Pancreas (tissue), 10 donors: ENCODE results near the gene ANGPTL2. TPM values are rescaled to one million over a fixed set of nuclear protein-coding genes. Genes with fewer than 3 reads are reported as not detected.

Source experiments
- ATAC-seq, 4 donors: fragments of 200-7000 bp; cut with Tn5 transposase; one replicate each; pipeline versions ENCODE4 v1.8.0 to v1.9.1; 2020; ENCODE audit warnings: mild to moderate bottlenecking in 4 of 4, moderate library complexity in 4 of 4
- DNase-seq, 6 donors: peaks; one replicate each; pipeline ENCODE4 v3.0.0-alpha.2; 2020
- FAIRE-seq: peaks from 2 replicates; lab custom pipeline; 2012; peaks lifted over from hg19 to GRCh38; lab: Jason Lieb, UNC
- H3K27ac ChIP-seq, 4 donors: fragments of 200-600 bp; sonication (generic); 1 replicate in 3 of 4; 2 replicates in 1 of 4; pipeline versions ENCODE4 v1.5.0 to v1.8.0; 2020
- H3K27me3 ChIP-seq, 4 donors: fragments of 200-600 bp; one replicate each; pipeline ENCODE4 v1.8.0; 2021
- H3K36me3 ChIP-seq, 3 donors: fragments of 200-600 bp; sonication (generic) in 1 of 3; one replicate each; pipeline versions ENCODE4 v1.5.0 to v1.8.0; 2020 to 2021
- H3K4me1 ChIP-seq, 3 donors: fragments of 200-600 bp; one replicate each; pipeline ENCODE4 v1.8.0; 2021
- H3K4me3 ChIP-seq, 4 donors: fragments of 200-600 bp; sonication (generic) in 2 of 4; one replicate each; pipeline versions ENCODE4 v1.5.0 to v1.8.0; 2020 to 2021
- H3K9me3 ChIP-seq, 4 donors: fragments of 200-600 bp; one replicate each; pipeline ENCODE4 v1.8.0; 2021
- CTCF ChIP-seq, 4 donors: fragments of 200-600 bp; sonication (generic) in 3 of 4; IDR thresholded peaks; one replicate each; pipeline versions ENCODE4 v1.5.0 to v1.8.0; 2021; ENCODE audit warnings: antibody characterized with exemption in 4 of 4
- WGBS, 2 donors: extraction: QIAGEN DNeasy Blood & Tissue Kit; methylation state at CpG; one replicate each; pipeline ENCODE4 v1.1.7; 2013; 5-methylcytosine and 5-hydroxymethylcytosine counted together
- intact Hi-C, 3 donors: fragments of 100-400 bp; cut with DNase I; formaldehyde crosslinking; loops; one replicate each; pipeline versions ENCODE4 v1.11.1 to v1.14.2; 2022
- polyA plus RNA-seq, 2 donors: library from polyadenylated mRNA; stranded (reverse); fragments of 200-250 nt; gene quantifications; one replicate each; pipeline ENCODE4 v1.2.3, GENCODE V29; 2013
- total RNA-seq, 6 donors: library from RNA; stranded (reverse); fragmentation: NEBNext Ultra II Directional in 4 of 6; extraction: Animal tissue kit (Norgen Biotek cat#: 25700) in 4 of 6; gene quantifications; one replicate each; pipeline versions ENCODE4 v1.2.1 to v1.2.4, GENCODE V29; 2021 to 2023
- donor health status: healthy with polysubstance abuse.
- donor health status: DM: no; HTN: no; CAD: no; lungs with moderate emphysema.
- donor health status: DM: no; HTN: no; CAD: no.
- donor health status: control.
- donor health status: control.
- donor health status: Bipolar disorder and iron deficiency.
- donor health status: DM: yes; HTN: yes; CAD: no.
- donor health status: DM: no; HTN: no; CAD: no.
- donor health status: DM: no; HTN: no; CAD: no.
- donor health status: DM: yes; HTN: yes; CAD: no.

The ANGPTL2 gene
- total and polyA plus RNA-seq, 8 donors, result 1.2 to 4.6 (median 2.3) TPM

GRCh38 chr9:127039492-127039891, 82.9 kb downstream of the ANGPTL2 start:
- H3K4me1 ChIP-seq, result no peaks in the 10 kb centered on the region
- no peaks in the 10 kb centered on the region for H3K36me3 ChIP-seq
- no peak for ATAC-seq
- H3K27ac ChIP-seq, result no peak overlapping the region
- H3K4me3 ChIP-seq, result no peak overlapping the region
- DNase-seq, result no peak
- no peaks in the 10 kb centered on the region for H3K27me3 ChIP-seq
- no peaks in the 10 kb centered on the region for H3K9me3 ChIP-seq
- no peak for FAIRE-seq
- 94 to 98% methylated on average over 2 of the region's 2 CpGs for WGBS, 2 donors
- no peak for TF ChIP-seq CTCF (IDR thresholded peaks at IDR 0.05)
- intact Hi-C loops, result no loop called here

- FAIRE-seq (no peak), DNase-seq (no peak), ATAC-seq (no peak)
- intact Hi-C loops, result no loop called here
- Histone ChIP-seq H3K4me3 (no peak overlapping the region), H3K27me3 (no peaks in the 10 kb centered on the region), H3K27ac (no peak overlapping the region), H3K9me3 (no peaks in the 10 kb centered on the region), H3K36me3 (no peaks in the 10 kb centered on the region), H3K4me1 (no peaks in the 10 kb centered on the region)
- TF ChIP-seq CTCF (IDR thresholded peaks at IDR 0.05), result no peak
- 92 to 94% methylated on average over 5 of the region's 5 CpGs for WGBS, 2 donors
Measured at GRCh38 chr9:127038531-127038930, 83.9 kb downstream of the ANGPTL2 start.

Other genes starting within 250 kb of the ANGPTL2 start
- gene RALGPS1, start 207.9 kb downstream of the ANGPTL2 start, total RNA-seq, result 10 to 100 TPM in 1 of 6 donors, 1 to 10 TPM in 5; 5.8 to 12.7 (median 9.3) TPM
- 10 to 100 TPM in 1 of 2 donors, 1 to 10 TPM in 1; 7.0 to 12.1 TPM for gene RALGPS1, start 207.9 kb downstream of the ANGPTL2 start, polyA plus RNA-seq
- gene GARNL3, start 142.1 kb upstream of the ANGPTL2 start, total RNA-seq, result 1 to 10 TPM; 2.3 to 4.8 (median 2.9) TPM
- gene GARNL3, start 142.1 kb upstream of the ANGPTL2 start, polyA plus RNA-seq, result 1 to 10 TPM; 4.8 to 7.1 TPM